Measurements from ENCODE around the gene CCM2.

- TF ChIP-seq PBX3 (IDR thresholded peaks at IDR 0.05) (no peak), CTCF (IDR thresholded peaks at IDR 0.05) (no peak), RNF2 (IDR thresholded peaks at IDR 0.05; ENCODE audit: borderline replicate concordance, low read depth) (no peak)
Observed at GRCh38 chr7:45084901-45085618, 85.1 kb downstream of the CCM2 start.

Measured in A549 (cell line).